Gastrocnemius medialis (tissue), 4 donors: ENCODE results near the gene PPP1R8. TPM values are rescaled to one million over a fixed set of nuclear protein-coding genes. Genes with fewer than 3 reads are reported as not detected.

Experiments
- ATAC-seq, 2 donors: fragments of 150-250 bp; one replicate each; pipeline ENCODE4 v1.9.1; 2016
- DNase-seq, 2 donors: peaks; one replicate each; pipeline ENCODE4 v3.0.0-alpha.2; 2019
- H3K27ac ChIP-seq, 4 donors: fragments of 200-600 bp; sonication (generic); 1 replicate in 1 of 4; 2 replicates in 3 of 4; pipeline ENCODE4 v1.5.1; 2016 to 2018; ENCODE audit warnings: mild to moderate bottlenecking in 2 of 4, moderate library complexity in 1 of 4
- H3K27me3 ChIP-seq, 3 donors: fragments of 200-600 bp; sonication (generic) in 2 of 3; 1 replicate in 1 of 3; 2 replicates in 2 of 3; pipeline versions ENCODE4 v1.5.1 to v1.6.0; 2016 to 2019; ENCODE audit warnings: mild to moderate bottlenecking in 1 of 3, moderate library complexity in 1 of 3
- H3K36me3 ChIP-seq, 2 donors: fragments of 200-600 bp; sonication (generic) in 1 of 2; one replicate each; pipeline ENCODE4 v1.5.1; 2017 to 2018
- H3K4me1 ChIP-seq, 2 donors: fragments of 200-600 bp; sonication (generic) in 1 of 2; one replicate each; pipeline ENCODE4 v1.5.1; 2016 to 2017; ENCODE audit warnings: mild to moderate bottlenecking in 2 of 2
- H3K4me3 ChIP-seq, 4 donors: fragments of 200-600 bp; sonication (generic) in 3 of 4; 1 replicate in 1 of 4; 2 replicates in 3 of 4; pipeline ENCODE4 v1.5.1; 2016 to 2019; ENCODE audit warnings: mild to moderate bottlenecking in 2 of 4
- H3K9me3 ChIP-seq, 3 donors: fragments of 200-600 bp; sonication (generic) in 2 of 3; 1 replicate in 1 of 3; 2 replicates in 2 of 3; pipeline ENCODE4 v1.5.1; 2016 to 2019
- POLR2A ChIP-seq, 2 donors: fragments of 450-650 bp; IDR thresholded peaks; one replicate each; pipeline ENCODE4 v1.6.1; 2017; ENCODE audit warnings: antibody characterized with exemption in 2 of 2, mild to moderate bottlenecking in 2 of 2, moderate library complexity in 2 of 2
- in situ Hi-C, 4 donors: fragments of 200-750 bp; cut with MboI; loops; one replicate each; pipeline versions ENCODE4 v1.15.0 to v1.8.0; 2017; ENCODE audit warnings: low sequenced_read_pairs in 4 of 4
- intact Hi-C: fragments of 100-400 bp; cut with DNase I; formaldehyde crosslinking; loops from one replicate; pipeline ENCODE4 v1.15.1; 2023; ENCODE audit warnings: low total_unique reads
- total RNA-seq, 4 donors: library from RNA; depleted of rRNA; stranded (reverse); fragments of >200 nt; gene quantifications; one replicate each; pipeline versions ENCODE4 v1.1.0 to v1.2.3, GENCODE V29; 2016
- TF ChIP-seq, protein P1 (sequence below), 5 experiments: fragments of 450-650 bp in 3 of 5; fragments of 200-600 bp in 2 of 5; sonication (generic) in 2 of 5; IDR thresholded peaks in 4 of 5; conservative IDR thresholded peaks in 1 of 5; 1 replicate in 4 of 5; 2 replicates in 1 of 5; pipeline ENCODE4 v1.5.1; 2016 to 2019; ENCODE audit warnings: antibody characterized with exemption in 5 of 5, mild to moderate bottlenecking in 3 of 5, moderate library complexity in 3 of 5

Gene PPP1R8
- total RNA-seq, 4 donors from 2014 or later = 18.0 to 27.3 (median 25.0) TPM

DNA sequence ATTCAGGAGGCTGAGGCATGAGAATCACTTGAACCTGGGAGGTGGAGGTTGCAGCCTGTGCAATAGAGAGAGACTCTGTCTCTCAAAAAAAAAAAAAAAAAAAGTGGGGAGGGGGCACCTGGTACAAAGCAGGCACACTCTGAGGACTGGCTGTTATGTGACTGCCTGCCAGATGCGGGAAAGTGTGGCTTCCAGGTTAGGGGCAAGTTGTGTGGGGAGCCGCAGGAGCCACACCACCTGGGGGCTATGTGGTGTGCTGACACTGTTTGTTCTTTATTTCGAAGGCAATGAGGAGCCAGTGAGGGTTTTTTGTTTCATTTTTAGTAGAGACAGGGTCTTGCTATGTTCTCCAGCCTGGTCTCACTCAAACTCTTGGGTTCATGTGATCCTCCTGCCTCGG, 47.5 kb downstream of the PPP1R8 start:
- in situ Hi-C loops = no loop called here
- intact Hi-C loops = no loop called here
- Histone ChIP-seq H3K4me1 (peaks cover 0 to 1% of the 10 kb centered on the region in 2 donors), H3K4me3 (no peak overlapping the region), H3K27ac (no peak overlapping the region), H3K36me3 (no peaks in the 10 kb centered on the region), H3K27me3 (peaks cover 2 to 6% (median 5%) of the 10 kb centered on the region in 3 donors), H3K9me3 (no peaks in the 10 kb centered on the region)
- no peak for TF ChIP-seq POLR2A (IDR thresholded peaks at IDR 0.05)
- TF ChIP-seq, protein P1, sequence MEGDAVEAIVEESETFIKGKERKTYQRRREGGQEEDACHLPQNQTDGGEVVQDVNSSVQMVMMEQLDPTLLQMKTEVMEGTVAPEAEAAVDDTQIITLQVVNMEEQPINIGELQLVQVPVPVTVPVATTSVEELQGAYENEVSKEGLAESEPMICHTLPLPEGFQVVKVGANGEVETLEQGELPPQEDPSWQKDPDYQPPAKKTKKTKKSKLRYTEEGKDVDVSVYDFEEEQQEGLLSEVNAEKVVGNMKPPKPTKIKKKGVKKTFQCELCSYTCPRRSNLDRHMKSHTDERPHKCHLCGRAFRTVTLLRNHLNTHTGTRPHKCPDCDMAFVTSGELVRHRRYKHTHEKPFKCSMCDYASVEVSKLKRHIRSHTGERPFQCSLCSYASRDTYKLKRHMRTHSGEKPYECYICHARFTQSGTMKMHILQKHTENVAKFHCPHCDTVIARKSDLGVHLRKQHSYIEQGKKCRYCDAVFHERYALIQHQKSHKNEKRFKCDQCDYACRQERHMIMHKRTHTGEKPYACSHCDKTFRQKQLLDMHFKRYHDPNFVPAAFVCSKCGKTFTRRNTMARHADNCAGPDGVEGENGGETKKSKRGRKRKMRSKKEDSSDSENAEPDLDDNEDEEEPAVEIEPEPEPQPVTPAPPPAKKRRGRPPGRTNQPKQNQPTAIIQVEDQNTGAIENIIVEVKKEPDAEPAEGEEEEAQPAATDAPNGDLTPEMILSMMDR (IDR thresholded peaks at IDR 0.05 in 4 of 5, conservative IDR thresholded peaks at IDR 0.05 in 1 of 5) = no peak
- DNase-seq = no peak
- ATAC-seq = no peak

GRCh38 chr1:27878787-27879335, 48.3 kb downstream of the PPP1R8 start:
- Histone ChIP-seq H3K4me3 (no peak overlapping the region), H3K27ac (no peak overlapping the region), H3K27me3 (no peaks in the 10 kb centered on the region), H3K36me3 (no peaks in the 10 kb centered on the region), H3K9me3 (no peaks in the 10 kb centered on the region), H3K4me1 (no peaks in the 10 kb centered on the region)
- in situ Hi-C loops (no loop called here), intact Hi-C loops (no loop called here)
- no peak for TF ChIP-seq POLR2A (IDR thresholded peaks at IDR 0.05)
- TF ChIP-seq, protein P1 (IDR thresholded peaks at IDR 0.05 in 4 of 5, conservative IDR thresholded peaks at IDR 0.05 in 1 of 5) = no peak
- DNase-seq (no peak), ATAC-seq (no peak)

GRCh38 chr1:27879374-27880082, 48.9 kb downstream of the PPP1R8 start:
- Histone ChIP-seq H3K9me3 (no peaks in the 10 kb centered on the region), H3K36me3 (no peaks in the 10 kb centered on the region), H3K27me3 (no peaks in the 10 kb centered on the region), H3K4me3 (no peak overlapping the region), H3K27ac (no peak overlapping the region), H3K4me1 (no peaks in the 10 kb centered on the region)
- intact Hi-C loops = no loop called here
- ATAC-seq (no peak), DNase-seq (no peak)
- in situ Hi-C loops = no loop called here
- TF ChIP-seq, protein P1 (IDR thresholded peaks at IDR 0.05 in 4 of 5, conservative IDR thresholded peaks at IDR 0.05 in 1 of 5) = no peak
- no peak for TF ChIP-seq POLR2A (IDR thresholded peaks at IDR 0.05)

DNA sequence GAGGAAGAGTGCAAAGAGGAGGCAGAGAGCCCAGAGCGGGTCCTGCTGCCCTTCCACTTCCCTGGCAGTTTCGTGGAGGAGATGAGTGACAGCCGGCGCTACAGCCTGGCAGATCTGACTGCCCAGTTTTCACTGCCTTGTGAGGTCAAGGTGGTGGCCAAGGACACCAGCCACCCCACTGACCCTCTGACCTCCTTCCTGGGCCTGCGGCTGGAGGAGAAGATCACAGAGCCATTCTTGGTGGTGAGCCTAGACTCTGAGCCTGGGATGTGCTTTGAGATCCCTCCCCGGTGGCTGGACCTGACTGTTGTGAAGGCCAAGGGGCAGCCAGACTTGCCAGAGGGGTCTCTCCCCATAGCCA, 51.9 kb downstream of the PPP1R8 start:
- Histone ChIP-seq H3K27me3 (no peaks in the 10 kb centered on the region), H3K4me3 (no peak overlapping the region), H3K9me3 (no peaks in the 10 kb centered on the region), H3K27ac (no peak overlapping the region), H3K4me1 (no peaks in the 10 kb centered on the region), H3K36me3 (no peaks in the 10 kb centered on the region)
- ATAC-seq (no peak), DNase-seq (no peak)
- TF ChIP-seq, protein P1 (IDR thresholded peaks at IDR 0.05 in 4 of 5, conservative IDR thresholded peaks at IDR 0.05 in 1 of 5) = no peak
- no peak for TF ChIP-seq POLR2A (IDR thresholded peaks at IDR 0.05)
- in situ Hi-C loops (no loop called here), intact Hi-C loops (no loop called here)
